Tibial nerve (tissue), 3 donors: Measurements from ENCODE around the gene HOATZ.

Experiments used
- POLR2A ChIP-seq, 2 donors: fragments of 450-650 bp; IDR thresholded peaks; one replicate each; pipeline ENCODE4 v1.6.1; 2017; ENCODE audit warnings: antibody characterized with exemption in 2 of 2, mild to moderate bottlenecking in 2 of 2, moderate library complexity in 2 of 2
- TF ChIP-seq, protein P1 (sequence below), 5 experiments: fragments of 200-600 bp in 3 of 5; fragments of 450-650 bp in 2 of 5; sonication (generic) in 3 of 5; IDR thresholded peaks; one replicate each; pipeline ENCODE4 v1.5.1; 2016 to 2019; ENCODE audit warnings: antibody characterized with exemption in 5 of 5, mild to moderate bottlenecking in 3 of 5, moderate library complexity in 2 of 5

DNA sequence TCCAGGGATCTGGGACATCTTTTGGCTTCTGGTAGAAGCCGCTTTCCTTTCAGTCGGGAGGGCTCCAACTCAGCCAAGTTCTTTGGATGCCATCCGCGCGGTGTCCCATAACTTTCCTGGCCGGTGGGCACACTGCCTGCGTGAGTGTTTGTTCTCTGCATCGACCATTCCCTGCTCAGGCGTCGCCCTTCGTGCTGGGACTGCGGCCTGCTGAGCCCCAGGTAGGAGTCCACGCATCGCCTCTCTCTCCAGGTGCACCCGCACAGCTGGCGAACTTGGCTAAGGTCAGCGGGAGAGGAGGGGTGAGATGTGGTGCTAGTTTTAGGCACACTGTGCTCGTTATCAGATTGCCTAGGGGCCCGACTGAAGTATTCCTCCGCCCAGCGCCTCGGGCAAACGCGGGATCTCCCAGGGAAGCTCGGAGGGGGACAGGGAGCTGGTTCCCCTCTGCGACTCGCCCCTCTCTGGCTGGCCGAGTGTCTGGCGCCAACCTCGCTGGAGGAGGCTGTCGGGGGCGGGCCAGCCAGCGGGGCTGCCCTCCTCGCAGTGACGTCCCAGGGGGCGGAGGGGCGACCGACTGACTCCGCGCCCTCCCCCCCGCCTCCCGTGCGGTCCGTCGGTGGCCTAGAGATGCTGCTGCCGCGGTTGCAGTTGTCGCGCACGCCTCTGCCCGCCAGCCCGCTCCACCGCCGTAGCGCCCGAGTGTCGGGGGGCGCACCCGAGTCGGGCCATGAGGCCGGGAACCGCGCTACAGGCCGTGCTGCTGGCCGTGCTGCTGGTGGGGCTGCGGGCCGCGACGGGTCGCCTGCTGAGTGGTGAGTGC lies 25.7 kb downstream of the HOATZ start, which contains the start of gene LAYN:
- TF ChIP-seq, protein P1, sequence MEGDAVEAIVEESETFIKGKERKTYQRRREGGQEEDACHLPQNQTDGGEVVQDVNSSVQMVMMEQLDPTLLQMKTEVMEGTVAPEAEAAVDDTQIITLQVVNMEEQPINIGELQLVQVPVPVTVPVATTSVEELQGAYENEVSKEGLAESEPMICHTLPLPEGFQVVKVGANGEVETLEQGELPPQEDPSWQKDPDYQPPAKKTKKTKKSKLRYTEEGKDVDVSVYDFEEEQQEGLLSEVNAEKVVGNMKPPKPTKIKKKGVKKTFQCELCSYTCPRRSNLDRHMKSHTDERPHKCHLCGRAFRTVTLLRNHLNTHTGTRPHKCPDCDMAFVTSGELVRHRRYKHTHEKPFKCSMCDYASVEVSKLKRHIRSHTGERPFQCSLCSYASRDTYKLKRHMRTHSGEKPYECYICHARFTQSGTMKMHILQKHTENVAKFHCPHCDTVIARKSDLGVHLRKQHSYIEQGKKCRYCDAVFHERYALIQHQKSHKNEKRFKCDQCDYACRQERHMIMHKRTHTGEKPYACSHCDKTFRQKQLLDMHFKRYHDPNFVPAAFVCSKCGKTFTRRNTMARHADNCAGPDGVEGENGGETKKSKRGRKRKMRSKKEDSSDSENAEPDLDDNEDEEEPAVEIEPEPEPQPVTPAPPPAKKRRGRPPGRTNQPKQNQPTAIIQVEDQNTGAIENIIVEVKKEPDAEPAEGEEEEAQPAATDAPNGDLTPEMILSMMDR (IDR thresholded peaks at IDR 0.05) = no peak
- peak in 1 of 2 donors; percentile 33 for TF ChIP-seq POLR2A (IDR thresholded peaks at IDR 0.05)
